NCI-H1694 treated with DMSO at 0.1 percent for 48 hours (cell line): ENCODE measurements around the gene CACNA1A.

Source experiments
- DNase-seq: peaks from one replicate; lab custom pipeline; 2025; lab: John Stamatoyannopoulos, UW

Gene CACNA1A

GRCh38 chr19:13164343-13165161 is 341.7 kb downstream of the CACNA1A start:
- no peak for DNase-seq

- DNase-seq: no peak
These were observed 342.5 kb downstream of the CACNA1A start for GRCh38 chr19:13163609-13164342.

- DNase-seq: peak; percentile 66
These were observed 343.3 kb downstream of the CACNA1A start for GRCh38 chr19:13162724-13163608.

- DNase-seq: no peak
These were observed 345.7 kb downstream of the CACNA1A start for GRCh38 chr19:13160557-13160956.

- DNase-seq: no peak
These were observed 346.6 kb downstream of the CACNA1A start for GRCh38 chr19:13159713-13160112.
